CD4-positive, alpha-beta T cell treated with Interleukin-21 for 1 hour (primary cell): ENCODE data around the gene SLCO2A1.

Source experiments
- DNase-seq: peaks from one replicate; pipeline ENCODE4 v3.0.0-alpha.2; 2020

Gene SLCO2A1

DNA sequence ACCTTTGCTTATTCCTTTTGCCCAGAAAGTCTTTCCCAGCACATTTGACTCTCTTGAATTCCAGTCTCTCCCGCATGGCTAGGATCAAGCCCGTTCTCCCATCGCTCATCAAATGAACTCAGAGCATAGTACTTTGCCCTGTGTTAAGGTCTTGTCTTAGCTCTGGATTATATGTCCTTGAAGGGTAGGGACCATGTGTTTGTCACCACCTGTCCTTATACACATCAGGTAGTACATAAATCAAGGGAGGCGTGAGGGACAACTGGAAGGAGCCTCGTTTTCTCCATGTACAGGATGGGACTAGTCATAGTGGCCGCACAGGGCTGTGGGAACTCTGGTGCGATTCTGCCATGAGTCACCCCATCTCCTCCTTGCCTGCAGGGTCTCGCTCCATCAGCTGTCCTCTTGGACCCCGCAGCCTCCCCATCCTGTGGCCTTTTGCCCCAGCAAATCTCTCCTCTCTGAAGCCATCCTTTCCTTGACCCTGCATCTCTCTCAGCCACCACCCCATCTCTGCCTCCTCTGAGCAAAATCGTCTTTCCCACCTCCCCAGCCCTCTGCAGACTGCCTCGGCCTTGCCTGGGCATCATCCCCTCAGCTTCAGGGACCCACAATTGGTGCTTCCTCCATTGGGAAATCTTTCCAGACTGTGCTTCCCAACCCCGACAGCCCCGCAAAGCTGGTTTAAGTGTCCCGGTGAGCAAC lies 100.7 kb downstream of the SLCO2A1 start:
- DNase-seq = no peak

DNA sequence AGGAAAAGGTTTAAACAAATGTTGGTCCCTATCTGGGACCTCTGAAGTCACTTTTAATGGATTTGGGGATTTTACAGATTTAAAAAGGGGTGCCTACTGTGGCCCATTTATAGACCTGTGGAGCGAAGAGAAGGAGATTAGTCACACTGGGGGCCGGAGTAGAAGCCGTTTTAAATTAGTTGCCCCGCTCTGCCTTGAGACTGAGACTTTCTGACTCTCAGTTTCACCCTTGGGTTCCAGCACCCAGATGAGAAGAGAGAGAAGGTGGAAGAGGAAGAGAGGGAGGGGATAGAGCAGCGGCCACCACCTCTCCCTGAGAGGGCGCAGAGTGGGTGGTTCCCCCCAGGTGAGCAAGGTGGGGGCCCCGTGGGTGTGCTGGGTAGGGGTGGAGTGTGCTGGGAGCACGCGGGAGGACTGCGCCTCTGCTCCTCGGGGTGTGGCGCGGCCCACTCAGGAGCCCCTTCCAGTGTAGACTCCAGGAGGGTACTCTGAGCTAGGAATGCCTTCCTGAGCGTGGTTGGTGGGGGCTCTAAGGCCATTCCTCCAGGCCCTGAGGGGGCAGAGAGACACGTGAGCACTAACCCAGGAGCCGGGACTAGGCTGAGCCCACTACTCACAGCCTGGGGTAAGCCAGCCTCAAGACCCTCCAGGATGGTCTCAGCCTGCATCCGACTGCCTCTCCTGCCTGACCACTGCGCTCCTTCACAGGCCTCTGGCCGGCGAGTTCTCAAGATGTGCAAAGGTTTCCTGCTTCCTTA lies 101.4 kb downstream of the SLCO2A1 start:
- DNase-seq = no peak

DNA sequence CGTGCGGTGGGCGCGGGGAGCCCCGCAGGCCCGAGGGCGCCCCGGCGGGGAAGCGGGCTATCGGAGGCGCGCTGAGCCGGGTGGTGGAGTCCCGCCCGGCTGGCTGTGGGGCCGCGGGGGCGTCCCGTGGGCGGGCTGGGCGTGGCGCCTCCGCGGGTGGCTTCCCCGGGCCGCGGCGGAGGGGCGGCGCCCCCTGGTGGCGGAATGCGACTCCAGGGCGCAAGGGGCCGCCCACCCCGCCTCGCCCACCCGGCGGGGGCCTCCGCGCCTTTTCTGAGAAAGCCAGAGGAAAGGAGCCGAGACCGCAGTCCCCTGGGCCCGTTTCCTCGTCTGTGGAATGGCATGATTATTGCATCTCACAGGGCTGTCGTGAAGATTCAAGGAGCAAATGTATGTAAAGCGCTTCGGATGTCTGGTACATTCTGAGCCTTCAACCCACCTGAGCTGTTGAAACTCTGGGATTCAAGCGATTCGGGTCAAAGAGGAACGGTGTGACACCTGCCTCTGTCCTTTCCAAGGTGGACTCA lies 102.1 kb downstream of the SLCO2A1 start:
- peak; percentile 69 for DNase-seq

DNA sequence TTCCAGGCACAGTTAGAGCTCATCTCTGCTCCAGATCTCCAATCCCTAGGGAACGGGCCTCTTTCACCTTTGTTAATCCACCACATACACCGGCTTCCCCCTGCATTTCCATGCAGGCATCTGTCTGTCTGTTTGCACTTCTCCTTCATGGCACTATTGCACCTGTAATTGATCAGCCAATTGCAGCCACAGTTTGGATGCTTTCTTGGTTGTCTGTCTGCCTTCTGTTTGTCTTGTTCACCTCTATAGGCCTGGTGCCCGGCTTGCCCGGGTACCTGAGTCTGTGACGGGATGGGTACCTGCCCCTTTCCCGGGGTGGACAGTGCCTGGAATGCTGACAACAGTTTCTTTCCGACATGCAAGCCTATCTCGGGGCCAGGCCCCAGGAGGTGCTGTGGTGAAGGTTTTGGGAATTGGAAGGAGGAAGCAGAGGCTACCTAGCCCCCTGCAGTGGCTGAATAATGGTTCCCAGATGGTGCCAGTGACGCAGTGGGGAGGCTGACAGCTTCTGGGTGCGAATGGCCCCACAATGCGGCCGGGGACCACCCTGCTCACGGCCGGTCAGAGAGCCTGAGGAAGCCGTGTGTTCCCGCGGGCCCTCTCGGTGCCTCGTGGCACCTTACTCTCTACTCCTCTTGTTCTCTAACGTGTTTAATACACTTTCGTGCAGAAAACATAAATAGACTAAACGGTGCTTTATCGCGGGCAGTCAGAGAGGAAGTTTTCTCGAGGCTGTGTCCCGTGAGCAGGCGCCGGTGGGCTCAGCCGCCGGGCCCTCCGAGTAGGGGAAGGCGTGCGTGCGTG lies 102.8 kb downstream of the SLCO2A1 start:
- DNase-seq = no peak

DNA sequence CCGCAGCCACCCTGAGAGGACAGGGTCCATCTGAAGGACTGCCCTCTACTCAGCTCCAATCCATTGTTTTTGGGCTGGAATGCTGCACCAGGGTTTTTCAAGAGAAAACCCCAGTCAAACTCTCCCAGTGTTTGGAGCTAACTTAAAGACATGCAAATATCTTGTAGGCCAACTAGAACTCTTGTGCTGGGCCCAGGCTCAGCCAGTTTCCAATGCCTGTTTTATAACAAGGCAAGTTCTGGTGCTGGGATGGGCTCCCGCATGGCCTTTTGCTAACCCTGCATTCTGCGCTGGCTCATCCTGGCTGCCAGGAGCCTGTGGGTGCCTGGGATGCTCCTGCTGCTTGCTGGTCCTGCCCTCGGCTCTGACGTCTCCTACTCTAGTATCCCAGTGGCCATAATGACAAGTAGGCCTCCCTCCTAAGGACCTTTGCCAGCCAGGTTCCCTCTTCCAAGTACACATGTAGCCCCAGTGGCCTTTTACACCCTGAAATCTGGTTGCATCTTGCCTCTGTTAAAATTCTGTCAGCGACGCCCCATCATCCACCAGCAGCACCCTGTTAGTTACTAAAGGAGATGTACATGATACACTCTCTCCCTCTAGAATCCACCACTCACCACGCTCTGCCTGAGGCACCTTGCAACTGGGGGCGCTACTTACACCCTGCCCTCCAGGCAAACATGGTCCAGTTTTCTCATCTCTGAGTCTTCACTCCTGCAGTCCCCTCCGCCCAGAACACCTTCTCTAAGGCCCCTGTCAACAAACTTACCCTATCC lies 103.6 kb downstream of the SLCO2A1 start:
- no peak for DNase-seq

DNA sequence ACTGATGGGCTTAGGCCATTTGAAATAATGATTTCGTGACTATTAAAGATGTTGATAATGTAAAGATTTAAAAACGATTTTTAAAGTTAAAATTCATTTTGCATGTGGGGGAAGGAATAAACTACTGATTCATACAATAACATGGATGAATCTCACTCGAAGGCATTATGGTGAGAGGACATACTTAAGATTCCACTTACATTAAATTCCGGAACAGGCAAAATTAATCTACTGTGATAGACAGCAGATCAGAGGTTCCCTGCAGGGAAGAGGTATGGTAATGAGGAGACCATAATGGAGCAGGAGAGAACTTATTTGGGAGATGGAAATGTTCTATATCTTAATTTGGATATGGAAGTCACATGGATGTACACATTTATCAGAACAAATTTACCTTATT lies 105.7 kb downstream of the SLCO2A1 start:
- DNase-seq = no peak

DNA sequence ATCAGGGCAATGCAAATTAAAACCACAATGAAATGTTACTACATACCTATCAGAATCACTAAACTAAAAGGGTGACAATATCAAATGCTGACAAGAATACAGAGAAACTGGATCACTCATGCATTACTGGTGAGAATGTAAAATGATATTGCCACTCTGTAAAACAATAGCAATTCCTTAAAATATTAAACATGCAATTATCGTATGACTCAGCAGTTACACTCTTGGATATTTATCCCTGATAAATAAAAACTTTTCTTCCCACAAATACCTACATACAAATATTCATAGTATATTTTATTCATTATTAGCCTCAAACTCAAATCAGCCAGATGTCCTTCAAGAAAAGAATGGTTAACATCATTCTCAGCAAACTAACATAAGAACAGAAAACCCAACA lies 108.1 kb downstream of the SLCO2A1 start:
- DNase-seq = no peak

DNA sequence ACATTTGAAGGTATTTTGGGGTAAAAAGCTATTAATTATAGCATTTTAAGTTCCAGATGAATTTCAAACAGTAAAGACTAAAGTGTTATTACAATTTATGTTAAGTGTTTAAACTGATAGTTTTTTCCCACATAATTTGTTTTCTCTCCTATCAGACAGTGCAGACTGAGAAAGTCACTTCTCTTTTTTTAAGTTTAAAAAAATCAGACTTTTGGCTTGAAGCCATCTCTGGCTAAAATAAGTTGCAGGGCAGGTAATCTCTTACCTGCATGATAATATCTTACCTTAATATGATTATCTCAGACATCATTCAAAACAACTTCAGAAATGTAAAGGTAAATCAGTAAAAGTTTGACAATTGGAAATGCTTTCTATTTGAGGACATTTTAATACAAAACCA lies 112.6 kb downstream of the SLCO2A1 start:
- no peak for DNase-seq

DNA sequence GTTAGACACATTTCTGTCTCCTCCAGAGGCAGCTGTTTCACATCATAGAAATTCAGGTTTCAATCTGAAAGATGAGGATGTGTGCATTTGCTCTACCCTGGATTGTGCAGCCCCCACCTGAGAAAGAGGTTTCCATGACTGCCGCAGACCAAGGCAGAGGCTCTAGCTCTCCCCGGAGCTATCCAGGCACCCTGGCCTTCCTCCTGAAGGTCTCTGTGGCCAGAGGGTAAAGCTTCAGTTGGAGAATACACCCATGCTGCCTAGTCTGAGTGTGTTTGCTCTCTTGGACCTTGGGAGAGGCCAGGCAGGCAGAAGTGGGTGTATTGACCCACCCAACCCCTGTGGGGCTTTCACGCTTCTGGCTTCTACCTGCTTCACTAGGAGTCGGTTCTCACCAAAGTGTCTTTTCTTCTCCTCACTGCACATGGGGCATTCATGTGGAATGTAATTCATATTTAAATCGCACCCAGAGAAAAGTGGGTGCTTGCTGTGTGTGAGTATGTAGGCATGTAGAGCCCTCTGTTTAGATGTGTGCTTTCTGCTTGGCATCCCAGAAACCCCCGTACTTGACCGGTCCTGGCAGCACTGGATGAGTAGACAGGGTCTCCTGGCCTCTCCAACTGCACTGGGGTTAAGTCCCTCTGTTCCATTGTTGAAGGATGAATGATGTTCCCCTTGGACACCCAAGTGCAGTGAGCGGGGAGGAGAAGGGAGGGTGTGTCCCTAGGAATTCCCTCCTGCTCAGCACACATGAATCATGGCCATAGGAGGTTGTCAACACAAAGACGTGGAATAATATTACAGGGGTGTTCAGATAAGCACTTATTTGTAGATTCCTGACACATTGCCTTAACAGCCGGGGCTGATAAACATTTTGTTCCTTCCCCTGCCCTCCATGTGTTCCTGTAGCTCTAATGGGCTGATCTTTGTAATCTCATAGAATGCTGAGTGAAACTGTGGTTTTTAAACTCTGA lies 113.8 kb downstream of the SLCO2A1 start:
- no peak for DNase-seq

DNA sequence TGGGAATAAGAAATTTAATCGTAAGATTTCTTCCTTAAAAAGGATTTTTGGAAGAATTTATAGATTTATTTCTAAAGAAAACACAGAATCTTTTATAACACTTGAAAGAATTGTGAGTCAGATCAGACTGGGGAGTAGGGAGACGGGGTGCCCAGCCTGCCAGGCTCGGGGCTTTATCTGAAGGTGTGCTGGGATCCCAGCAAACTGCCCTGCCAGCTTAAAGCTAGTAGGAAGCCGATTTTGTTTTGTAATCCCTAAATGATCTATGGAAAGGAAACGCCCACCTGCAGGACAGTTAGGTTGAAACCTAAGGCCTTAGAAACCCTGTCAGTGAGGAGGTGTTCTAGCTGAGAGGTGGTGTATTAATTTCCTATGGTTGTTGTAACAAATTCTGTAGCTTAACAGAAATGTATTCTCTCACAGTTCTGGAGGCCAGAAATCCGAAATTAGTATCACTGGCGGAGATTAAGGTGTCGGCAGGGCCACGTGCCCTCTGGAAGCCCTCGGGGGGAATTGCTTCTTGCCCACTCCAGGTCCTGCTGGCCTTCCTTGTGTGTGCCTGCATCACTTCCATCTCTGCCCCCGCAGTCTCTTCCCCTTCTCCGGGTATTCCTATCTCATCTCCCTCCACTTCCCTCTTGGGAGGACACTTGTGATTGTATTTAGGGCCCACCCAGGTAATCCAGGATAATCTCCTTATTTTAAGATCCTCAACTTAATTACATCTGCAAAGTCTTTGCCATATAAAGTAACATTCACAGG lies 114.7 kb downstream of the SLCO2A1 start:
- no peak for DNase-seq

DNA sequence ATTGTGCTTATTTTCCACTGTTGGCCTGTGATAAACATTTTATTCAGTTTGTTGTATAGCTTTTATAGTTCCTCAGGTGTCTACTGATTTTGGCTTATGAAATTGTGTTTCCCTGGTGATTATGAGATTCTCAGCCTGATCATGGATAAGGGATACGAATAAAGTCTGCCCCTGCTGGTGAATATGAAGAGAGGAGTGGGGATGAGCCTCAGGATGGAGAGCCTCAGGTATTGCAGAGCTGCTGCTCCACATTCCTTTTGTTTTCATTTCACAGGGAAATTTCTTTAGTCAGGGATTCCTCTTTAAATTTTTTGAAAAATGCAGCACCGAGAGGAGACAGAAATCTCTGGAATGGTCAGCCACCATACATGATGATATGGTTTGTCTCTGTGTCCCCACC lies 119.3 kb downstream of the SLCO2A1 start:
- no peak for DNase-seq

DNA sequence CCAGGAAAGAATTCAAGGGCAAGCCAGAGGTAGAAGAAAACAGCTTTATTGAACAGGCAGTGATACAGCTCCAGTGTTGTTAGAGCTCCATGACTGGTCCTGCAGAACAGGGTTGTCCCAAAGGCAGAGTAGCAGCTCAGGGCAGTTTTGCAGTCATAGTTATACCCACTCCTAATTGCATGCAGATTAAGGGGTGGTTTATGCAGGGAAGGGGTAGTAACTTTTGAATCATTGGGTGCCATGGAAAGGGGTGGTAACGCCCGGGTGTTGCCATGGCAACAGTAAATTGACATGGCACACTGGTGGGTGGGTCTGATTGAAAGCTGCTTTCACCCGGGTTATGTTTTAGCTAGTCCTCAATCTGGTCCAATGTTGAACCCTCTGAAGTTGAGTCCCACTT lies 124.3 kb downstream of the SLCO2A1 start:
- no peak for DNase-seq

DNA sequence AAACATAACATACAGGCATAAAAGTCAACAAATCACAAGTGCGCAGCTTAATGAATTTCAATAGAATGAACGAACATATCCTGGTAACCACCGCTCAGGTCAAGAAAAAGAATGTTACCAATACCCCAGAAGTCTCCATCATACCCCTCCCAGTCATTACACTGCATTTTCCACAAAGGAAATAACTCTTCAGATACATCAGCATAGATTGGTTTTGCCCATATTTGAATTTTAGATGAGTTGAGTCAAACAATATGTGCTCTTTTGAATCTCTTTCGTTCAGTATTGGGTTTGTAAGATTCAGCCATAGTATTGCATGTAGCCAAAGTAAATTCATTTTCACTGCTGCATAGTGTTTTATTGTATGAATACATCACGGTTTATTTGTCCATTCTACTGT lies 127.9 kb downstream of the SLCO2A1 start:
- no peak for DNase-seq

DNA sequence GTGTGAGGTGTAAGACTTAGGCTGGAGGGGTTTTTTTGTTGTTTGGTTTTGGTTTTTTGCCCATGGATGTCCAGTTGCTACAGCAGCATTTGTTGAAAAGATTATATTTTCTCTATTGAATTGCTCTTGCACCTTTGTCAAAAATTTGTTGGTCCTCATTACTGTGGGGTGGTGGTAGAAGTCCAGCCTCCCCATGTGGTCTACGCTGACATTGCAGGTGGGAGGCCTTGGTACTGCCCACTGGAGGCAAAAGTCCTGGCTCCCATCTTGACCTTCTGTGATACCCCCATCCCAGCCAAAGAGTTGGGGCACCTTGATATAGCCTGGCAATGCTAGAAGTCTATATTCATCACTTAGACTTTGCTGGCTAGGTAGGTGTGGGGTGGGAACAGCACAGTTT lies 128.6 kb downstream of the SLCO2A1 start:
- no peak for DNase-seq

DNA sequence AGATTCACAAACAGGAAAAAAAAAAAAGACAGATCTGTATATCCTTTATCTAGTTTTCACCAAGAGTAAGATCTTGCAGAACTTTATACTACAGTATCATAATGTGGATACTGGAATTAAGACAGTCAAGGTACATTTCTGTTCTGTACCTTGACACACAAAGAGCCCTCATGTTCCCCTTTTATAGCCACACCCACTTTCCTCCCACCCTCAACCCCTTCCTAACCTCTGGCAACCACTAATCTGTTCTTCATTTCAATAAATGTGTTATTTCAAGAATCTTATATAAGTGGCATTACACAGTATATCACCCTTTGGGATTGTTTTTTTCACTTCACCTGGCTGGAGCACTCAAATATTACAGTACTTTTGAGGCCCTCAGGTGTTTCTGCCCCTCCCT lies 130.4 kb downstream of the SLCO2A1 start:
- no peak for DNase-seq

DNA sequence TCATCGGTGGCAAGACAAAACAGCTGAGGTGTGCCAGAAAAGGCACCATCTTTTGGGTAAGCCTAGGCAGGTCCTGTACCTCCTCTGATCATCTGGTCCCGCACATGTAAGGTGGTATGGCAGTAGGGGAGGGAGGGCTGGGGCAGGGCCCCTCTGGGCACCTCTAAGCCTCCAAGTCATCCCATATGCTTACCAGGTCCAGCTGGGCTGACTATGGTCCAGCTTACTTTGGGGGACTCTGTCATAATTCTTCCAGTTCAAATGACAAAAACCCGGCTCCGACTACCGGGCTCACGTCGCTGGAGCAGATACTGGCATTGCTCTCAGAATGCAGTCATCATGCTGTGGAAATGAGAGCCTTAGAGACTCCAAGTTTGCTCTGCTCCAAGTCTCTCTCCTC lies 132.2 kb downstream of the SLCO2A1 start:
- no peak for DNase-seq

DNA sequence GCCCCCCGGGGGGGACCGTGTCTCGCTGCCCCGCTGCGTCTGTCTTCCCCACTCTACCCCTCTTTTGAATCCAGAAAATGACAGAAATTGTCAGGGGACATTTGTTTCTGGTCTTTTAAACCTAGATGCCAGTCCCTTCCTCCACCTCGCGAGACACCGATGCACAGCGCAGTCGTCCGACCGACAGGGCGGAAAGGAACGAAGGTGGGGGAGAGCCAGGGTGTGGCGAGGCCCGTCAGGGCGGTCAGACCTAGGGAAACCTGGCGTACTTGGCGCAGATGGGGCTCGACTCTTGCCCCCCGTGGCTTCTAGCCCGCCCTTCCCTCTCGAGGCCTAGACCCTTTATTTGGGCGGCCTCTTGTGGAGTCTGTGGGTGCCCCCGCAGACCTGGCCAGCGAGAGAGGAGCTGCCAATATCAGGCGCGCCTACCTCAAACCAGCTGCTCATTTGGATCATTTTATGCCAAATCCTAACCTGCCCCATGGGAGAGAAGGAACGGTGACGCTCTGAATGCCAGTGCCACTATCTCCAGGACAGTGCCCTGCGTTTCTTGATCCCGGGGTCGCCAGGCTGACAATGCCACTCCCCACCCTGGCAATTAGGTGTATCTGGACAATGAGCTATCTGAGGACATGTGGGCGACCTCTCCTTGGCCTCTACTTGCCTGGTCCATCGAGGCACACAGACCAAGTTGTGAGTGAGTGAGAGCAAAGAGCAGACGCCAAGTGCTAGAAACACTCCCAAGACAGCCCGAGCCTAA lies 133.5 kb downstream of the SLCO2A1 start:
- DNase-seq = no peak

DNA sequence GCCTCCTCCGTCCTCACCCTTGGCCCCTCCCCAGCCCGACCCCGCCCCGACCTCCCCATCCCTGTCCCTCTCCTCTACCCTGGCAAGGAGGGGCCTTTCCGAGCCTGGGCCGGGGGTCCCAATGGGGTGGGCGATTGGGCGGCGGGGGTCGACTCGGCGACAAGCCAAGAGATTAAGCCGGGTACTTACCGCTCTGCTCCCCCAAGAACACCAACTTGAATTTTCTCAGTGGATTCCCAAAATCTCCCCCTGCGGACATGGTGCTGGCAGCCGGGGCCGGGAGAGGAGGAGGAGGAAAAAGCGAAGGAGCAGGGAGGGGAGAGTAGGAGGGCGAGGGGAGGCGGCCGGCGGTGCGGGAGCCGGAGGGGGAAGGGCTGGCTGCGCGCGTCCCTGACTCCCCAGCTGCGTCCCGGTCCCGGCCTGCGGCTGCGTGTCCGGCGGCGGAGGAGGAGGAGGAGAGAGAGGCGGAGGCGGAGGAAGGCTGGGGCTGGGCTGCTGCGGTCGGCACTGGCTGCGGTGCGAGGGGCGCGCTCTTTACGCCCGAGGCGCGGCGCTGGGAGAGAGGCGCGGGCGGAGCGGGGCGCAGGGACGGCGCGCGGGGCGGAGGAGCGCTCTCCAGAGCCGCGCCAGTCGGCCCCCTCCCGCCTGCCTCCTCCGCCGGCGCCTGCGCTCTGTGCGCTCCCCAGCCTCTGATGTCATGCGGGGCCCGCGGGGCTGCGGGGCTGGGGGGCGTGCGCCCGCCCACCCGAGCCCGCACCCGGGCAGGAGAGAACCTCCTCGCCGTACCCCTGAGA lies 134.3 kb downstream of the SLCO2A1 start, which contains the start of gene RAB6B:
Gene RAB6B (minus strand): TSS at position 675 of the 794 bp plus-strand sequence. CDS start 416 bp downstream, at position 259.
- no peak for DNase-seq
